Nephron progenitor cell (in vitro differentiated cells): ENCODE results near the gene ANKRD53.

Experiments
- DNase-seq: peaks from one replicate; pipeline ENCODE4 v3.0.0; 2021
- H3K27ac Mint-ChIP-seq: 2 replicates; pipeline ENCODE4 v1.8.0; 2021; ENCODE audit warnings: mild to moderate bottlenecking, moderate library complexity, mixed read lengths
- H3K27me3 Mint-ChIP-seq: 2 replicates; pipeline ENCODE4 v1.8.0; 2021; ENCODE audit warnings: mild to moderate bottlenecking, low read depth, mixed read lengths; ENCODE audit not compliant: poor library complexity
- H3K36me3 Mint-ChIP-seq: 2 replicates; pipeline ENCODE4 v1.8.0; 2021; ENCODE audit warnings: low read depth, mixed read lengths
- H3K4me1 Mint-ChIP-seq: 2 replicates; pipeline ENCODE4 v1.8.0; 2021; ENCODE audit warnings: mixed read lengths
- H3K4me3 Mint-ChIP-seq: 2 replicates; pipeline ENCODE4 v1.8.0; 2021; ENCODE audit warnings: mild to moderate bottlenecking, moderate library complexity, mixed read lengths
- H3K9me3 Mint-ChIP-seq: 2 replicates; pipeline ENCODE4 v1.8.0; 2021; ENCODE audit warnings: mild to moderate bottlenecking, moderate library complexity, mixed read lengths
- TF ChIP-seq, protein P1 (sequence below): fragments of 200-600 bp; sonication (generic); IDR thresholded peaks from 2 replicates; pipeline ENCODE4 v1.5.0; 2021; ENCODE audit warnings: antibody characterized with exemption

ANKRD53 gene

GRCh38 chr2:70966681-70967080 is 11.7 kb upstream of the ANKRD53 start:
- DNase-seq, result no peak
- no peak overlapping the region for H3K4me3 Mint-ChIP-seq
- H3K27ac Mint-ChIP-seq, result no peak overlapping the region
- peaks cover 99% of the 10 kb centered on the region for H3K27me3 Mint-ChIP-seq
- no peaks in the 10 kb centered on the region for H3K36me3 Mint-ChIP-seq
- TF ChIP-seq, protein P1, sequence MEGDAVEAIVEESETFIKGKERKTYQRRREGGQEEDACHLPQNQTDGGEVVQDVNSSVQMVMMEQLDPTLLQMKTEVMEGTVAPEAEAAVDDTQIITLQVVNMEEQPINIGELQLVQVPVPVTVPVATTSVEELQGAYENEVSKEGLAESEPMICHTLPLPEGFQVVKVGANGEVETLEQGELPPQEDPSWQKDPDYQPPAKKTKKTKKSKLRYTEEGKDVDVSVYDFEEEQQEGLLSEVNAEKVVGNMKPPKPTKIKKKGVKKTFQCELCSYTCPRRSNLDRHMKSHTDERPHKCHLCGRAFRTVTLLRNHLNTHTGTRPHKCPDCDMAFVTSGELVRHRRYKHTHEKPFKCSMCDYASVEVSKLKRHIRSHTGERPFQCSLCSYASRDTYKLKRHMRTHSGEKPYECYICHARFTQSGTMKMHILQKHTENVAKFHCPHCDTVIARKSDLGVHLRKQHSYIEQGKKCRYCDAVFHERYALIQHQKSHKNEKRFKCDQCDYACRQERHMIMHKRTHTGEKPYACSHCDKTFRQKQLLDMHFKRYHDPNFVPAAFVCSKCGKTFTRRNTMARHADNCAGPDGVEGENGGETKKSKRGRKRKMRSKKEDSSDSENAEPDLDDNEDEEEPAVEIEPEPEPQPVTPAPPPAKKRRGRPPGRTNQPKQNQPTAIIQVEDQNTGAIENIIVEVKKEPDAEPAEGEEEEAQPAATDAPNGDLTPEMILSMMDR, result no peak
- peaks cover 9% of the 10 kb centered on the region for H3K9me3 Mint-ChIP-seq
- peaks cover 8% of the 10 kb centered on the region for H3K4me1 Mint-ChIP-seq

DNA sequence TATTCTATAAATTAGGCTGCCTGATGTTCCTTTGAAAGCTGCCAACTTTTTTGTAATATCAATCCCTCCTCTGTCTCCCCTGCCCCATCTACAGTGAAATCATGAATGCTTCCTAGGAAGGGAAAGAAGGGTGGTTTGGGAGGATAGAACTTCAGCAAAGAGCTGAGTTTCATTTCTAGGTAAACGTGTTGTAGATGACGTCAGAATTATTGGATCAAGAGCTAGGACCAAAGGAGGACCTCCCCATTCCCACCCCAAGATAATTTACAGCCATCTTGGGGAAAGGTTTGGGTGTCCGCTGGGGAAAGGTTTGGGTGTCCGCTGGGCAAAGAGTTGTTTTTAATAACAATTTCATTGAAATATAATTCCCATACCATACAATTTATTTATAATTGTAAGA is 11.2 kb upstream of the ANKRD53 start:
- Mint-ChIP-seq H3K27ac (no peak overlapping the region), H3K4me1 (peaks cover 8% of the 10 kb centered on the region), H3K4me3 (no peak overlapping the region), H3K36me3 (no peaks in the 10 kb centered on the region), H3K9me3 (peaks cover 9% of the 10 kb centered on the region), H3K27me3 (peaks cover 99% of the 10 kb centered on the region)
- TF ChIP-seq, protein P1, result no peak
- no peak for DNase-seq

GRCh38 chr2:70974592-70974991 is 3.8 kb upstream of the ANKRD53 start:
- Mint-ChIP-seq H3K9me3 (no peaks in the 10 kb centered on the region), H3K27ac (no peak overlapping the region), H3K27me3 (peaks cover 42% of the 10 kb centered on the region), H3K4me3 (no peak overlapping the region), H3K36me3 (peaks cover 5% of the 10 kb centered on the region), H3K4me1 (peaks cover 34% of the 10 kb centered on the region)
- TF ChIP-seq, protein P1, result no peak
- no peak for DNase-seq

GRCh38 chr2:70975237-70975636 is 3.2 kb upstream of the ANKRD53 start:
- peaks cover 34% of the 10 kb centered on the region for H3K4me1 Mint-ChIP-seq
- no peak for DNase-seq
- no peak overlapping the region for H3K4me3 Mint-ChIP-seq
- peaks cover 5% of the 10 kb centered on the region for H3K36me3 Mint-ChIP-seq
- H3K27me3 Mint-ChIP-seq, result peaks cover 36% of the 10 kb centered on the region
- TF ChIP-seq, protein P1, result no peak
- H3K27ac Mint-ChIP-seq, result no peak overlapping the region
- no peaks in the 10 kb centered on the region for H3K9me3 Mint-ChIP-seq

DNA sequence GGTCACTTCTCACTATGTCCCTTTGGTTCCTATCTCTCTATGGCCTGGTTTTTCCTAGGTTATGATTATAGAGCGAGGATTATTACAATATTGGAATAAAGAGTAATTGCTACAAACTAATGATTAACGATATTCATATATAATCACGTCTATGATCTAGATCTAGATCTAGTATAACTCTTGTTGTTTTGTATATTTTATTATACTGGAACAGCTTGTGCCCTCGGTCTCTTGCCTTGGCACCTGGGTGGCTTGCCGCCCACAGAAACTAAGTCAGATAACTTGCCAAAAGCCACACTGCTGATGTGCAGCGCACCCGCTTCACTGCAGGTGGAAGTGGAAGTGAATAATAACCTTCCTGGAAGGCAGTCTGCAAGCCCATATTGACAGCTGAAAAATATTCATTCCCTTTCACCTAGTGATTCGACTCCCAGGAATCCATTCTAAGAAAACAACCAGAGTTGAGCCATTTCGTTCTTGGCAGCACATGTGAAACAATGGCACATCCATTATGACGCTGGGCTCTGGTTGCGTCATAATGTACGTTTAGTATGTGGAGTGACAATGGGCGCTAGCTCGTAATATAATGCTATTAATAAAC is 725 bp upstream of the ANKRD53 start:
- peaks cover 5% of the 10 kb centered on the region for H3K36me3 Mint-ChIP-seq
- peaks cover 34% of the 10 kb centered on the region for H3K4me1 Mint-ChIP-seq
- H3K27me3 Mint-ChIP-seq, result peaks cover 16% of the 10 kb centered on the region
- TF ChIP-seq, protein P1, result no peak
- DNase-seq, result no peak
- H3K27ac Mint-ChIP-seq, result no peak overlapping the region
- peak overlapping the region; percentile 88 for H3K4me3 Mint-ChIP-seq
- H3K9me3 Mint-ChIP-seq, result no peaks in the 10 kb centered on the region

DNA sequence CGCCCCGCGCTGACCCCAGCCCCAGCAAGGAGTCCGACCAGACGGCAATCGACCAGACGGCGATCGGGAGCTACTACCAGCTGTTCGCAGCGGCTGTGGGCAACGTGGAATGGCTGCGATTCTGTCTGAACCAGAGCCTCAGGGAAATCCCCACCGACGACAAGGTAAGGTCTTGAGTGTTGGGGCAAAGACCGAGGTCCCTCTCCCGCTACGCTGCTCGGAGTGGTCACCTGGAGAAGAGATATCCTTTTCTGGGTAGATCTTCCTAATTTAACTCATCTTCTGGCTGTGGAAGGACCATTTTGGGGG is 704 bp downstream of the ANKRD53 start:
- Mint-ChIP-seq H3K4me1 (peaks cover 48% of the 10 kb centered on the region), H3K27ac (no peak overlapping the region)

More for the DNA sequence above, 704 bp downstream of the ANKRD53 start:
- no peak for DNase-seq
- peaks cover 5% of the 10 kb centered on the region for H3K27me3 Mint-ChIP-seq
- TF ChIP-seq, protein P1, result no peak
- no peaks in the 10 kb centered on the region for H3K9me3 Mint-ChIP-seq
- H3K4me3 Mint-ChIP-seq, result peak overlapping the region; percentile 76
- peaks cover 5% of the 10 kb centered on the region for H3K36me3 Mint-ChIP-seq
